Measurements from ENCODE around the gene PCOLCE2. TPM values are rescaled to one million over a fixed set of nuclear protein-coding genes. Genes with fewer than 3 reads are reported as not detected.
"Not testable (repeated sequence)": the region's sequence is repeated elsewhere in the genome, so short reads cannot be mapped to it uniquely, and the experiment has no call there.

Gene PCOLCE2
- total RNA-seq, 2 experiments from 2014 or later: 0.52 to 0.53 TPM

DNA sequence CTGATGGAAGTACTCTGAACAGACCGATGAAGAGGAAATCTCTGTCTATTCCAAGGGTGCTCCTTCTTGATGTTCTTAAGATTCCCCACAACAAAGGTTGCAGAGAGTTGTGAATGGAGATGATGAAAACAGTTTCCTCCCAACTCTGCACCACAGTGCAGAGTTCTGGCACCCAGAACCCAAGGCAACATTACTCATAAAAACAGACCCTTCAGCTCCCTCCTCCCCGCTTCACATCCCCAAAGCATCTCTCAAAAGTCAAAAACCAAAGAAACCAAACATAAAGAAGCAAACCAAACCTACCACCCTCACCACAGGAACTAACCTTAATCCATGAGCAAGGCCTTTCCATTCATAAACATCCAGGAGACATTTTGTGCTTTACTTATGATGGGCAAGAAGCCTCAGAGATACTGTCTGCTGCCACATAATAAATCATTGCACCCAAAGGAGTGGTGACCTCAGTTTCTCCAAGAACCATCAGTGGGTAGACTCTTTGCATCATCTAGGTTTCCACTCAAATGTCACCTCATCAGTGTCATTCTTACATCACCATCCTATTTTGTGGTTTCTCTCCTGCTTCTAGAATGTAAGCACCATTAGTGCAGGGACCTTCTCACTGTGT, 13.2 kb downstream of the PCOLCE2 start:
- CTCF ChIA-PET: no interaction called here
- POLR2A ChIA-PET: no interaction called here

DNA sequence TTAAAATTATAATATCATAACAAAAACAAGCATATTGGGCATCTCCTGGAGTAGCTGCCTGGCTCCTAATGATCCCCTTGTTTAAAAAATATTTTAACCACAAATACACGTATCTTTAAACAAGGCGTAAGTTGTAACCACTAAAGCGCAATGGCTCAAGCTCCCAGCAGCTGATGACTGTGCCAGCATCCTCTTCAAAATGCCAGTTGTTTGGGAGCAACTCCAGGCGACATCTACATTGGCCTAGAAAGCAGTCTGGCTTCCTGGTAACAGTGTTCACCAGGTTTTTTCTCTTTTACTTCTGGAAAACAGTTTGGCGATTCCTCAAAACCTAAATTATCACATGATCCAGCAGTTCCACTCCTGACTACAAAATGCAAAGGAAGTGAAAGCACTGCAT, 13.8 kb downstream of the PCOLCE2 start:
- ChIA-PET POLR2A (no interaction called here), CTCF (no interaction called here)

DNA sequence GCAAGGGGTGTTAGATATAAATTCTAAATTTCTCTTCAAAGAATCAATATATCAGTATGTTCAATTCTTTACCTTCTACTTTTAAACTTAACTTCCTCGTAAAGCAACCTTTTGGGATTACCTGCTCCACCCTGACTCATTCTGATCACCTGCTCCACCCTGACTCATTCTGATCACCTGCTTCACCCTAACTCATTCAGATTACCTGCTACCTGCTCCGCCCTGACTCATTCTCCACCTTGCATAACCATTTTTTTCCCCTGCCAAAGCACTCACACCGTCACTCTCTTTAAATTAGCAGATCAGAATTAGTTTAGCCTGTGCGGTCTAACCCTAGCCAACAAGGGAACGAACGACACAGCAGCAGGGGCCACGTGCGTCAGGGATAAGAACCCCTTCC, 20.5 kb downstream of the PCOLCE2 start:
- POLR2A ChIA-PET: not testable (repeated sequence)
- CTCF ChIA-PET: interaction anchor here (1.4 kb wide), 1 partner anchor 15 kb away, joined by 3 read pairs; no protein-coding TSS in a partner anchor

- POLR2A ChIA-PET: no interaction called here
- CTCF ChIA-PET: interaction anchor here (1.4 kb wide), 1 partner anchor 13 kb away, joined by 3 read pairs; no protein-coding TSS in a partner anchor
Observed at GRCh38 chr3:142866841-142867631, 21.8 kb downstream of the PCOLCE2 start.

- POLR2A ChIA-PET: no interaction called here
Observed at GRCh38 chr3:142863930-142864920, 24.7 kb downstream of the PCOLCE2 start.

DNA sequence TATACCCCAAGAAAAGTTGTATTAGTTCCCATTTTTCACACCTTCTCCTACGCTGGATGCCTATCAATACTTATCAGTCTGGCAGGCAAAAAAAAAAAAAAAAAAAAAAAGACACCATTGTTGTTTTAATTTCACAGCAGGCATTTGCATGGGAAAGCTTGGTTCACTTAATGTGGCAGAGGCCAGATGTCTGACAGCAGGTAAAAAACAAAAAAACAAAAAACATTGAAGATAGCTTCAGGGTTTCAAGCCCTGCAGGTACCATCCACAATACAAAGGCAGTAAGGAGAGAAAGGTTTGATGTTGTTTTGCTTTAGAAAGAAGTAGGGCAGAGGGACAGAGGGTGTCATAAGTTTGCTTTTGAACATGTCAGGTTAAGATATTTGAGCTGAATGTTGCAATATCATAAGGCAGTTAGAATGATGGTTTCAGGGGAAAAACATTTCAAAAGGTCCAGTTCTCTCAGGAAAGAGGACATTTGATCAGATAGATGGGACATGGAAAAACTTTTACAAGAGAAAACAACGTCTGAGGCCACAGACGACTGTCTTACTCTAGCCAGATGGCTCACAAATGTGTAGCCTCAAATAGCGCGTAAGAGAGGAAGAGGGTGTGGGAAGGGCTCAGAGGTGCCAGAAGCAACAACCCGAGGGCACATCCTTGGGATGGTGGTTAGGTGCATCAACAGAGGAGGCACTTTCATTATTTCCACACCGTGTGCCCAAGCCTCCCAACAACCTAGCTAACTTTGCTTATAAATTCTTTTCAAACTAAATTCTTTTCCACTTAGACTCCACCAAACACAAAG, 25.7 kb downstream of the PCOLCE2 start:
- POLR2A ChIA-PET: no interaction called here
- CTCF ChIA-PET: no interaction called here

More at GRCh38 chr3:142863930-142864920, 24.7 kb downstream of the PCOLCE2 start:
- CTCF ChIA-PET: no interaction called here

DNA sequence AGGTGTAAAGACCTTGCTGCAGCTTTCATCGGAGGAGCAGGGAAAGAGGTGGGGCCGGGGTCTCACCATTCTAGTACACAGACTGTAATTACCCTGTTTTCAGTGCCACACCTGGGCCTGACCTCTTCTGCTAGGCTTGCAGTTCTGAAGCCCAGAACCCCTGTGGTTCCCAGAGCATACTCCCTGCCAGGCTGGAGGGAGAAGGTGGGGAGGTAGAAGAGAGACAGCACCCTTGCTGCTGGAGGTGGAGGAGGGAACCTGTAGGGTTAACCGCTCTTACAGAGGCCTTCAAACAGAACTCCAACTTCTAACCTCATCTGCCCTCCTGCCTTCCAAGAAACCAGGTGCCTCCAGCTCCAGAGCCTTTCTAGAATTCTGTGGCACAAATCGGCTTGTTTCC, 27.0 kb downstream of the PCOLCE2 start:
- ChIA-PET POLR2A (no interaction called here), CTCF (no interaction called here)

- CTCF ChIA-PET: no interaction called here
- POLR2A ChIA-PET: no interaction called here
Observed at GRCh38 chr3:142858043-142858442, 30.8 kb downstream of the PCOLCE2 start.

DNA sequence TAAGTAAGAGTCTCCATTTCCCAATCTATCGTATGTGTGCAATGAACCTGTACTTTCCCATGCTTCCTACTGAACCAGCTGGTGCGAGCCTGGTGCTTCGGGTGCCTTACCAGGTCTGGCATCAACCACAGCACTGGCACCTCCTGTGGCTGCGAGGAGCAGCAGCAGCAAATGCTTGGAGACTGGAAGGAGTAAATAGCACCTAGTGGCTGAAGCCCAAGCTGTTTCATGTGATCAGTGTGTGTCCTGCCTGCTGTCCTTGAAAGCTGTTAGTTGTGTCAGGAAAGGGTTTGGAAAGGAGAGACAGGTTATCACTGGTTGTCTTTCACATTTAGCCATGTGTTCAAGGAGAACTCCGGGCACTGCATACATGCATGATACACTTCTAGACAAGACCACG, 31.8 kb downstream of the PCOLCE2 start:
- ChIA-PET CTCF (interaction anchor here (0.9 kb wide), 1 partner anchor 14 kb away, joined by 3 read pairs; no protein-coding TSS in a partner anchor), POLR2A (no interaction called here)

- ChIA-PET CTCF (interaction anchor here (1.1 to 1.2 kb wide), 2 partner anchors 14 to 128 kb away, joined by 3 read pairs; no protein-coding TSS in a partner anchor), POLR2A (no interaction called here)
Observed at GRCh38 chr3:142853270-142854168, 35.4 kb downstream of the PCOLCE2 start.

DNA sequence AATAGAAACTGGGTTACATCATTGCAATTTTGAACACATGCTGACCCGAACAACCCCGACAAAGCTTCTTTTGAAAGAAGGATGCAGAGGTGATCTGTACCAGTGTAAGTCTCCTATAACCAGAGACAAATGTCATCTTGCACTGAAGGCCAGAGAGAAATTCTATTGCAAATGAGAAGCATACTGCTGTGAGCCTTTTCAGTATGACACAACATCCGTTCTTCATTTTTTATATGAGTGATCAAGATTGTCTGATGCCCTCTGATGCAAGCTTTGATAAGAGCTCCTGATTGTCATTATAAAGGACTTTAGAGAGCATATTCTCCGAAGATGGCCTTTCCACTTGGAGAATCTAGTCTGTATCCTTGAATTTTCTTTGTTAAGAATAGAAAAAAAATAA, 36.9 kb downstream of the PCOLCE2 start:
- ChIA-PET CTCF (no interaction called here), POLR2A (no interaction called here)

DNA sequence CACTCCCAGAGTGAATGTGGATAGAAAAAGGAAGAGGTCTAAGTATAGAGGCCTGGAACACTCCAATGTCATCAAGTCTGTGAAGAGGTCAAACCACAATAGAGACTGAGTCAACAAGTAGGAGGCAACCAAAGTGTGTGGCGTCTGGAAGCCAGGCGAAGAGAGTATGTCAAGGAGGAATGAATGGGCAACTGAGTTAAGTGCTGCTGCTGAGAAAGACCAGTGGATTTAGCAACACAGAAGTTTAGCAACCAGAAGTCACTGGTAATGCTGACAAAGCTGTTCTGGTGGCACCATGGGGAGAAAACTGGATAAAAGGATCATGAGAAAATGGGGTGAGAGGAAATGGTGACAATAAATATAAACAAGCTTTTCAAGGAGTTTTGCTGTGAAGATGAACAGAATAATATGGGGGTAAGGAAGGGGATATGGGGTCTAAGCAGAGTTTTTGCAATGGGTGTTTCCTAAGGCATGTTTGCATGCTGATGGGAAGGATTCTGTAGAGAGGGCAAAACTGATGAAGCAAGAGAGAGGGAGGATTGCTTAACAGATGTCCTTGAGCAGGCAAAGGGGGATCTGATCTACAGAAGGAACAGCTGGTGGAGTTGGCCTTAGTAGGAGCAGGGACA, 38.4 kb downstream of the PCOLCE2 start:
- ChIA-PET CTCF (no interaction called here), POLR2A (no interaction called here)

GRCh38 chr3:142849148-142849547, 39.7 kb downstream of the PCOLCE2 start:
- CTCF ChIA-PET: no interaction called here
- POLR2A ChIA-PET: no interaction called here

DNA sequence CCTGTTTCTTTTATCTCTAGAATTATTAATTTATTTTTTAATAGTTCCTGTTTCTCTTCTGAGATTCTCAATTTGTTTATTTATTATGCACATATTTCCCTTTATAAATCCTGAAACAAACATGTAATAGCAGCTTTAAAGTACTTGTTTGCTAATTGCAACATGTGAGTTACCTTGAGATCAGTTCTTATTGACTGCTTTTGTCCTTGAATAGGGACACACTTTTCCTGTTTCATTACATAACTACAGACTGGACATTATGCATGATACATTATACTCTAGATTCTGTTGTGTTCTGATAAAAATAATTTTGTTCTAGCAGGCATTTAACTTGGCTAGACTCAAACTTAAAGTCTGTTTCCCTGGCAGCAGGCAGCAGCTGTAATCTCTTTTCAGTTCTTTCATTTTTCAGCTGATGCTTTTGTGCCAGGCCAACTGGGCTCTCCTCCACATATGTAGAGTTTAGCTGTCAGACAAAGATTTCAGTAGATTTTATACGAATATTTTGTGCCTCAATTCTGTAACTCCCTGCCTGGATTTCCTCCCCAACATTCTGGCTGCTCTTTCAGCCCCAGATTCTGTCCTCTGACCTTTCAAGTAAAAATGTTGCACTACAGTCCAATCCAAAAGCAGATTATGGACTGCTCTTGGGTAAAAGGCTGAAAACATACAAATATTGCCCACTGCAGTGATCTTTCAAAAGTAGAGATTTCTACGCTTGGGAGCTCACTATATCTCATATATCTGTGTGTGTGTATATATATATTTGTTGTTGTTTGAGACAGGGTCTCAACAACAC, 41.9 kb downstream of the PCOLCE2 start:
- ChIA-PET CTCF (no interaction called here), POLR2A (no interaction called here)

- CTCF ChIA-PET: interaction anchor here (0.6 kb wide), 1 partner anchor 243 kb away, joined by 3 read pairs; no protein-coding TSS in a partner anchor
- POLR2A ChIA-PET: no interaction called here
Observed at GRCh38 chr3:142844339-142844977, 44.4 kb downstream of the PCOLCE2 start.

DNA sequence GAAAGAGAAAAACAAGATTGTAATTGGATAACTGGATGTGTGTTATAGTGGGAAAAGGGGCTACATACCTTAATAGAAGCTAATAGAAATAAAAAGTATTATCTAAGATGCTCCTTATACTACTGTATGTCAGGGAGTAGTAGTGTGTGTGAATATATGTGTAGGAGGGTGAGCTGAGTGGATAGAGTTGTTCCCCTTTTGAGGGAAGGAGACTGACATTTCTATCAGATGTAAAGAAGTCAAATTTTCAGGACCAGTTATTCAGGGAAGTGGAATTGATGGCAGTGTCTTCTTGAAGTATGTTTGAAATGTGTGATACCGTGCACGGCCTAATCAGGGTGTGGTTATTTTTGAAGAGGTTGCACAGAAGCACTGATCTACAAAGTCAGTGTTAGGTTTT, 49.1 kb downstream of the PCOLCE2 start:
- ChIA-PET CTCF (interaction anchor here (1.1 kb wide), 1 partner anchor 11 kb away, joined by 3 read pairs; no protein-coding TSS in a partner anchor), POLR2A (no interaction called here)

DNA sequence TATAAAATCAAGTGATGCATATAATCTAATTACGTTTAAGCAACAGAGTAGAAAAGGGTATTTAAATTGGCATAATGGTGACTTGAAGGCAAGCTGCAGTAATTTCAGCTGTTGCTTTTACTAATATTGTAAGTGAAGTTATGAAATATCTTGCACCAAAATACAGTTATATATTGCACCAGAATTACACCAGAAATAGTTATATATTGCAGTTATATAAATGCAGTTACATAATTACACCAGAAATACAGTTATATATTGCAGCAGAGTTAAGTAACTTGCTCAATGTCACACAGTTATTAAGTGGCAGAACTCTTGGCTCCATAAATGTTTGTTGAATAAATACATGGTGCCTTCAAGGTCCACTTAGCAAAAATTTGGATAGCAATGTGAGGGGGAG, 51.4 kb downstream of the PCOLCE2 start:
- POLR2A ChIA-PET: no interaction called here
- CTCF ChIA-PET: no interaction called here

Data from activated CD8-positive, alpha-beta memory T cell treated with anti-CD3 and anti-CD28 coated beads for 36 hours (primary cell).